SK-N-SH (cell line): ENCODE measurements around the gene VSIG10. TPM values are rescaled to one million over a fixed set of nuclear protein-coding genes. Genes with fewer than 3 reads are reported as not detected.

Source experiments
- CTCF ChIA-PET: fragments of 300-600, 350-600 bp; formaldehyde crosslinking; extraction: SDS; loops from one replicate; lab custom pipeline; 2021; lab: Yijun Ruan, JAX
- POLR2A ChIA-PET: fragments of 350-600 bp; sonication (Branson Sonifier 250); formaldehyde crosslinking; extraction: SDS; loops from one replicate; lab custom pipeline; 2020; ENCODE audit warnings: antibody characterized with exemption, inconsistent platforms; lab: Yijun Ruan, JAX
- DNase-seq: peaks from one replicate; pipeline ENCODE4 v3.0.0; 2012
- H2AFZ ChIP-seq: fragments of 200-600 bp; sonication (generic); 2 replicates; pipeline ENCODE4 v1.8.1; 2016; ENCODE audit warnings: antibody characterized with exemption, mild to moderate bottlenecking, low read depth
- H3F3A ChIP-seq: fragments of 200-600 bp; sonication (generic); replicated peaks from 2 replicates; pipeline ENCODE3; 2016; ENCODE audit warnings: antibody characterized with exemption, mild to moderate bottlenecking; ENCODE audit not compliant: insufficient read depth
- H3K27ac ChIP-seq, 2 experiments: fragments of 200-500 bp in 1 of 2; fragments of 200-600 bp in 1 of 2; sonication (Bioruptor generic) in 1 of 2; sonication (generic), shearing (Covaris generic) in 1 of 2; 2 replicates each; pipeline versions ENCODE4 v1.5.1 to v1.6.1; 2014 to 2016; ENCODE audit warnings: low read depth in 2 of 2, inconsistent platforms in 1 of 2, low read length in 1 of 2, mild to moderate bottlenecking in 1 of 2, mixed read lengths in 1 of 2
- H3K27me3 ChIP-seq: fragments of 200-600 bp; sonication (generic), shearing (Covaris generic); 2 replicates; pipeline ENCODE4 v1.6.1; 2016; ENCODE audit warnings: mixed run types; ENCODE audit not compliant: insufficient read depth
- H3K36me3 ChIP-seq, 2 experiments: fragments of 200-500 bp in 1 of 2; fragments of 200-600 bp in 1 of 2; sonication (Bioruptor generic) in 1 of 2; sonication (generic) in 1 of 2; replicated peaks in 1 of 2; 2 replicates each; pipeline versions ENCODE3 to v1.5.1; 2014 to 2016; ENCODE audit warnings: low read length in 1 of 2, mild to moderate bottlenecking in 1 of 2; ENCODE audit not compliant: insufficient read depth in 2 of 2, control insufficient read depth in 1 of 2
- H3K4me1 ChIP-seq, 2 experiments: fragments of 200-500 bp in 1 of 2; fragments of 200-600 bp in 1 of 2; sonication (Bioruptor generic) in 1 of 2; sonication (generic), shearing (Covaris generic) in 1 of 2; 2 replicates each; pipeline versions ENCODE4 v1.5.1 to v1.6.1; 2014 to 2016; ENCODE audit warnings: low read depth in 1 of 2, low read length in 1 of 2, mixed run types in 1 of 2; ENCODE audit not compliant: insufficient read depth in 2 of 2, control insufficient read depth in 1 of 2
- H3K4me2 ChIP-seq: fragments of 200-600 bp; sonication (generic), shearing (Covaris generic); 2 replicates; pipeline ENCODE4 v1.6.1; 2017; ENCODE audit warnings: mixed run types
- H3K4me3 ChIP-seq, 2 experiments: fragments of 200-500 bp in 1 of 2; fragments of 200-600 bp in 1 of 2; sonication (Bioruptor generic) in 1 of 2; sonication (generic), shearing (Covaris generic) in 1 of 2; 2 replicates each; pipeline versions ENCODE4 v1.5.1 to v1.8.1; 2014 to 2016; ENCODE audit warnings: low read depth in 2 of 2, inconsistent platforms in 1 of 2, low read length in 1 of 2, mild to moderate bottlenecking in 1 of 2, mixed read lengths in 1 of 2, moderate library complexity in 1 of 2
- H3K79me2 ChIP-seq: fragments of 200-600 bp; sonication (generic); 2 replicates; pipeline ENCODE4 v1.8.1; 2017; ENCODE audit warnings: mild to moderate bottlenecking; ENCODE audit not compliant: insufficient read depth
- H3K9ac ChIP-seq: fragments of 200-600 bp; sonication (generic); 2 replicates; pipeline ENCODE4 v1.6.1; 2017; ENCODE audit warnings: mixed run types
- H3K9me2 ChIP-seq: fragments of 200-600 bp; sonication (generic); 2 replicates; pipeline ENCODE4 v1.6.1; 2017; ENCODE audit warnings: mixed run types
- H3K9me3 ChIP-seq: fragments of 200-600 bp; sonication (generic); 2 replicates; pipeline ENCODE4 v1.6.1; 2017; ENCODE audit warnings: mixed run types, mild to moderate bottlenecking, moderate library complexity
- H4K20me1 ChIP-seq: fragments of 200-600 bp; sonication (generic); 2 replicates; pipeline ENCODE4 v1.6.1; 2017; ENCODE audit warnings: mild to moderate bottlenecking, mixed run types; ENCODE audit not compliant: insufficient read depth
- EP300 ChIP-seq, 2 experiments: IDR thresholded peaks; 2 replicates each; pipeline versions ENCODE4 v1.4.0 to v1.6.1; 2012; ENCODE audit warnings: borderline replicate concordance in 1 of 2, low read depth in 1 of 2, low read length in 1 of 2
- FOXJ3 ChIP-seq: sonication (generic); formaldehyde crosslinking; IDR thresholded peaks from 2 replicates; pipeline ENCODE4 v1.5.1; 2020; ENCODE audit warnings: mild to moderate bottlenecking, missing genetic modification reagents
- FOXM1 ChIP-seq: IDR thresholded peaks from 2 replicates; pipeline ENCODE4 v1.4.0; 2012; ENCODE audit warnings: low read depth, mild to moderate bottlenecking
- MXI1 ChIP-seq: IDR thresholded peaks from 2 replicates; pipeline ENCODE4 v1.6.1; 2012; ENCODE audit warnings: mild to moderate bottlenecking, low read depth, low read length, improper control_type of control experiment
- POLR2AphosphoS5 ChIP-seq: IDR thresholded peaks from 2 replicates; pipeline ENCODE4 v1.6.1; 2012; ENCODE audit warnings: low read depth, low read length
- RAD21 ChIP-seq: IDR thresholded peaks from 2 replicates; pipeline ENCODE4 v1.6.1; 2012; ENCODE audit warnings: mild to moderate bottlenecking, low read length
- RCOR1 ChIP-seq: fragments of 150-350 bp; IDR thresholded peaks from 2 replicates; pipeline ENCODE4 v1.6.1; 2017; ENCODE audit warnings: antibody characterized with exemption, low read length
- RFX5 ChIP-seq: IDR thresholded peaks from 2 replicates; pipeline ENCODE4 v1.6.1; 2012; ENCODE audit warnings: mild to moderate bottlenecking, improper control_type of control experiment, low read length
- RXRA ChIP-seq: IDR thresholded peaks from 2 replicates; pipeline ENCODE4 v1.4.0; 2012; ENCODE audit warnings: low read depth, mild to moderate bottlenecking, borderline replicate concordance
- TCF12 ChIP-seq: IDR thresholded peaks from 2 replicates; pipeline ENCODE4 v1.4.0; 2012
- TEAD4 ChIP-seq: IDR thresholded peaks from 2 replicates; pipeline ENCODE4 v1.4.0; 2012; ENCODE audit warnings: mild to moderate bottlenecking, borderline replicate concordance; ENCODE audit not compliant: insufficient read depth
- YY1 ChIP-seq: IDR thresholded peaks from 2 replicates; pipeline ENCODE4 v1.4.0; 2012; ENCODE audit warnings: low read depth, mild to moderate bottlenecking
- WGBS: methylation state at CpG from one replicate; pipeline ENCODE4 v1.1.6; 2017; ENCODE audit warnings: low lambda C conversion rate; 5-methylcytosine and 5-hydroxymethylcytosine counted together
- polyA plus RNA-seq, 3 experiments: library from polyadenylated mRNA; depleted of rRNA; stranded (reverse); fragments of >200 nt; gene quantifications; 2 replicates each; pipeline ENCODE4 v1.2.3, GENCODE V29; 2012
- TF ChIP-seq, protein P1 (sequence below): fragments of 150-350 bp; IDR thresholded peaks from 2 replicates; pipeline ENCODE4 v1.6.1; 2017; ENCODE audit warnings: antibody characterized with exemption, low read length, low read depth, borderline replicate concordance
- TF ChIP-seq, protein P2 (sequence below): IDR thresholded peaks from 2 replicates; pipeline ENCODE4 v1.6.1; 2012; ENCODE audit warnings: mild to moderate bottlenecking, low read depth, low read length, moderate library complexity
- TF ChIP-seq, protein P3 (sequence below): IDR thresholded peaks from 2 replicates; pipeline ENCODE4; 2012
- TF ChIP-seq, protein P4 (sequence below): IDR thresholded peaks from 2 replicates; pipeline ENCODE4 v1.4.0; 2012; ENCODE audit warnings: low read depth, borderline replicate concordance

Gene VSIG10
- polyA plus RNA-seq, 1 of the 3 experiments (the other 2 are of a cell fraction), result 12.5 TPM

DNA sequence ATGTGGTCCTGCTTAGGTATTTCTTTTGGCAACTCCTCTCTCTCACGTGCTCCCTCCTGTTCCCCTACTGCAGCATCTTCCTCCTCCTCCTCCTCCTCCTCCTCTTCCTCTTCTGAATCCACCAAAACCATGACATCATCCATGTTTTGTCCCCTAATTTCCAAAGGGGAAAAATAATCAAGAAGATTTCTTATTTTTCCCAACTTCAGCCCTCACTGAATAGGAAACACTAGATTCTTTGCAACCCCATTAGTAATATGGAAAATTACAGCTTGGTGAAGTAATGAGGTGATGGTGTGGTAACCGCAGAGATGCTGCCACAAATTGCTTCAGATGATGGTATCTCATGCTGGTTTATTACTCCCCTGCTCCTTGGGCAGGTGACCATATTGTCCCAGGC lies 35.4 kb downstream of the VSIG10 start:
- no peak for DNase-seq
- H3K4me1 ChIP-seq, result no peaks in the 10 kb centered on the region
- H2AFZ ChIP-seq, result no peak overlapping the region
- no peak overlapping the region for H3K4me2 ChIP-seq
- CTCF ChIA-PET, result interaction anchor here (1.2 kb wide), 1 partner anchor 14 kb away, joined by 3 read pairs; no protein-coding TSS in a partner anchor
- H3K27me3 ChIP-seq, result no peaks in the 10 kb centered on the region
- H3K9me3 ChIP-seq, result no peaks in the 10 kb centered on the region
- TF ChIP-seq RFX5 (no peak), RAD21 (no peak), MXI1 (no peak), TEAD4 (no peak)
- TF ChIP-seq, protein P1, sequence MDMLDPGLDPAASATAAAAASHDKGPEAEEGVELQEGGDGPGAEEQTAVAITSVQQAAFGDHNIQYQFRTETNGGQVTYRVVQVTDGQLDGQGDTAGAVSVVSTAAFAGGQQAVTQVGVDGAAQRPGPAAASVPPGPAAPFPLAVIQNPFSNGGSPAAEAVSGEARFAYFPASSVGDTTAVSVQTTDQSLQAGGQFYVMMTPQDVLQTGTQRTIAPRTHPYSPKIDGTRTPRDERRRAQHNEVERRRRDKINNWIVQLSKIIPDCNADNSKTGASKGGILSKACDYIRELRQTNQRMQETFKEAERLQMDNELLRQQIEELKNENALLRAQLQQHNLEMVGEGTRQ, result no peak
- no peaks in the 10 kb centered on the region for H3K79me2 ChIP-seq
- WGBS, result 96% methylated on average over 2 of the region's 2 CpGs
- H3F3A ChIP-seq, result peaks cover 15% of the 10 kb centered on the region
- POLR2A ChIA-PET, result no interaction called here
- no peak overlapping the region for H3K27ac ChIP-seq
- H3K9ac ChIP-seq, result no peak overlapping the region
- no peak overlapping the region for H3K4me3 ChIP-seq
- peaks cover 0 to 20% of the 10 kb centered on the region in 2 experiments for H3K36me3 ChIP-seq
- no peaks in the 10 kb centered on the region for H3K9me2 ChIP-seq
- no peaks in the 10 kb centered on the region for H4K20me1 ChIP-seq

DNA sequence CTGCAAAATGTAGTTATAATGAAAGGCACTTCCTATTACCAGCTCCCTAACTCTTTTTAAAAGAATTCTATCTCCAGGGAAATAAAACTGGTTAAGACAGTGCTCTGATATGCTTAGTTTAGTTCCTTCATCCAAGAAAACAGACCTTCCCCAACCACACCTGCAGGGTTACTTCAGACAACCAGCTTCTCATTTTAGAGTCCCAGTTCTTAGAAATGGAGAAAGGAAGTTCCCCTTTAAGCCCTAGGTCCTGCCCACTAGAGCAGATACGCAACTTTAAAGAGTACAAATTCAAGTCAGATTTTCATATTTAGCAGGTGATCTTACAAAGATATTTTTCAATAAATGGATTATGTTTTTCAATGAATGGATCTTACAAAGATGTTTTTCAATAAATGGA lies 38.4 kb downstream of the VSIG10 start:
- TF ChIP-seq TCF12, result no peak
- TF ChIP-seq, protein P2, sequence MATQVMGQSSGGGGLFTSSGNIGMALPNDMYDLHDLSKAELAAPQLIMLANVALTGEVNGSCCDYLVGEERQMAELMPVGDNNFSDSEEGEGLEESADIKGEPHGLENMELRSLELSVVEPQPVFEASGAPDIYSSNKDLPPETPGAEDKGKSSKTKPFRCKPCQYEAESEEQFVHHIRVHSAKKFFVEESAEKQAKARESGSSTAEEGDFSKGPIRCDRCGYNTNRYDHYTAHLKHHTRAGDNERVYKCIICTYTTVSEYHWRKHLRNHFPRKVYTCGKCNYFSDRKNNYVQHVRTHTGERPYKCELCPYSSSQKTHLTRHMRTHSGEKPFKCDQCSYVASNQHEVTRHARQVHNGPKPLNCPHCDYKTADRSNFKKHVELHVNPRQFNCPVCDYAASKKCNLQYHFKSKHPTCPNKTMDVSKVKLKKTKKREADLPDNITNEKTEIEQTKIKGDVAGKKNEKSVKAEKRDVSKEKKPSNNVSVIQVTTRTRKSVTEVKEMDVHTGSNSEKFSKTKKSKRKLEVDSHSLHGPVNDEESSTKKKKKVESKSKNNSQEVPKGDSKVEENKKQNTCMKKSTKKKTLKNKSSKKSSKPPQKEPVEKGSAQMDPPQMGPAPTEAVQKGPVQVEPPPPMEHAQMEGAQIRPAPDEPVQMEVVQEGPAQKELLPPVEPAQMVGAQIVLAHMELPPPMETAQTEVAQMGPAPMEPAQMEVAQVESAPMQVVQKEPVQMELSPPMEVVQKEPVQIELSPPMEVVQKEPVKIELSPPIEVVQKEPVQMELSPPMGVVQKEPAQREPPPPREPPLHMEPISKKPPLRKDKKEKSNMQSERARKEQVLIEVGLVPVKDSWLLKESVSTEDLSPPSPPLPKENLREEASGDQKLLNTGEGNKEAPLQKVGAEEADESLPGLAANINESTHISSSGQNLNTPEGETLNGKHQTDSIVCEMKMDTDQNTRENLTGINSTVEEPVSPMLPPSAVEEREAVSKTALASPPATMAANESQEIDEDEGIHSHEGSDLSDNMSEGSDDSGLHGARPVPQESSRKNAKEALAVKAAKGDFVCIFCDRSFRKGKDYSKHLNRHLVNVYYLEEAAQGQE, result no peak
- TF ChIP-seq RXRA, result no peak
- no peak for TF ChIP-seq POLR2AphosphoS5
- no peak for TF ChIP-seq RFX5
- TF ChIP-seq EP300 (IDR thresholded peaks at IDR 0.05; ENCODE audit: borderline replicate concordance in 1 of 2, low read depth in 1 of 2, low read length in 1 of 2), result no peak
- TF ChIP-seq, protein P3, sequence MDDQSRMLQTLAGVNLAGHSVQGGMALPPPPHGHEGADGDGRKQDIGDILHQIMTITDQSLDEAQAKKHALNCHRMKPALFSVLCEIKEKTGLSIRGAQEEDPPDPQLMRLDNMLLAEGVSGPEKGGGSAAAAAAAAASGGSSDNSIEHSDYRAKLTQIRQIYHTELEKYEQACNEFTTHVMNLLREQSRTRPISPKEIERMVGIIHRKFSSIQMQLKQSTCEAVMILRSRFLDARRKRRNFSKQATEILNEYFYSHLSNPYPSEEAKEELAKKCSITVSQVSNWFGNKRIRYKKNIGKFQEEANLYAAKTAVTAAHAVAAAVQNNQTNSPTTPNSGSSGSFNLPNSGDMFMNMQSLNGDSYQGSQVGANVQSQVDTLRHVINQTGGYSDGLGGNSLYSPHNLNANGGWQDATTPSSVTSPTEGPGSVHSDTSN, result no peak
- no peak for TF ChIP-seq RCOR1
- no peak for TF ChIP-seq RAD21
- TF ChIP-seq FOXJ3, result no peak
- TF ChIP-seq, protein P4, sequence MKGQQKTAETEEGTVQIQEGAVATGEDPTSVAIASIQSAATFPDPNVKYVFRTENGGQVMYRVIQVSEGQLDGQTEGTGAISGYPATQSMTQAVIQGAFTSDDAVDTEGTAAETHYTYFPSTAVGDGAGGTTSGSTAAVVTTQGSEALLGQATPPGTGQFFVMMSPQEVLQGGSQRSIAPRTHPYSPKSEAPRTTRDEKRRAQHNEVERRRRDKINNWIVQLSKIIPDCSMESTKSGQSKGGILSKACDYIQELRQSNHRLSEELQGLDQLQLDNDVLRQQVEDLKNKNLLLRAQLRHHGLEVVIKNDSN, result no peak
- TF ChIP-seq YY1, result no peak
- no peak for TF ChIP-seq FOXM1
- TF ChIP-seq, all 33 proteins: peak for 0
- 95% methylated on average over 1 of the region's 1 CpG for WGBS
- no peak overlapping the region for H2AFZ ChIP-seq
- H3K9me3 ChIP-seq, result no peaks in the 10 kb centered on the region
- ChIA-PET POLR2A (no interaction called here), CTCF (interaction anchor here (0.8 to 3.6 kb wide), 8 partner anchors 8 to 55 kb away, joined by 3 to 16 read pairs (median 3); no protein-coding TSS in a partner anchor)
- peaks cover 0 to 9% of the 10 kb centered on the region in 2 experiments for H3K36me3 ChIP-seq
- H3K27me3 ChIP-seq, result no peaks in the 10 kb centered on the region
- H3K27ac ChIP-seq, result no peak overlapping the region
- H3K4me1 ChIP-seq, result peaks cover 6 to 7% of the 10 kb centered on the region in 2 experiments; a peak in 2 of 4 replicates
- no peak for DNase-seq
- peaks cover 15% of the 10 kb centered on the region for H3F3A ChIP-seq
- no peak overlapping the region for H3K4me2 ChIP-seq
- H3K9me2 ChIP-seq, result no peaks in the 10 kb centered on the region
- H3K4me3 ChIP-seq, result no peak overlapping the region
- H3K9ac ChIP-seq, result no peak overlapping the region
- H3K79me2 ChIP-seq, result peaks cover 24% of the 10 kb centered on the region
- no peaks in the 10 kb centered on the region for H4K20me1 ChIP-seq
